GM12872 (cell line): Measurements from ENCODE around the gene MED27.

Experiments
- CTCF ChIP-seq: IDR thresholded peaks from 3 replicates; pipeline ENCODE4 v1.5.1; 2011; ENCODE audit warnings: low read depth, mild to moderate bottlenecking, low read length, moderate library complexity; ENCODE audit not compliant: insufficient read depth

The MED27 gene

DNA sequence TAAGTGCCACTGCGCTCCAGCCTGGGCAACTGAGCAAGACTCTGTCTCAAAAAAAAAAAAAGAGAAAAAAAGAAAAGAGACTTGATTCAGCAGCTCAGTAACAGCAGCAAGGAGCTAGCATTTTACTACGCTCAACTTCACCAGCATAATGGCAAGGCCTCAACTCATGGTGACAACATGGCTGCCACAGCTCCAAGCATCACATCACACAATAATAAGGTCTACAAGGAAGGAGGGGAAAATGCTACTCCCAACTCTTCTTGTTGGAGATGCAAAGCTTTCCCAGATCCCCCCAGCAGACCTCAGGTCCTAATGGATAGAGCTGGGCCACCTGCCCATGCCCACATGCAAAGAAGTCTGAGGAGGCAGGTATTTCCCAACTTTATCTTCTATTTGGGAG lies 253.6 kb downstream of the MED27 start:
- no peak for TF ChIP-seq CTCF

DNA sequence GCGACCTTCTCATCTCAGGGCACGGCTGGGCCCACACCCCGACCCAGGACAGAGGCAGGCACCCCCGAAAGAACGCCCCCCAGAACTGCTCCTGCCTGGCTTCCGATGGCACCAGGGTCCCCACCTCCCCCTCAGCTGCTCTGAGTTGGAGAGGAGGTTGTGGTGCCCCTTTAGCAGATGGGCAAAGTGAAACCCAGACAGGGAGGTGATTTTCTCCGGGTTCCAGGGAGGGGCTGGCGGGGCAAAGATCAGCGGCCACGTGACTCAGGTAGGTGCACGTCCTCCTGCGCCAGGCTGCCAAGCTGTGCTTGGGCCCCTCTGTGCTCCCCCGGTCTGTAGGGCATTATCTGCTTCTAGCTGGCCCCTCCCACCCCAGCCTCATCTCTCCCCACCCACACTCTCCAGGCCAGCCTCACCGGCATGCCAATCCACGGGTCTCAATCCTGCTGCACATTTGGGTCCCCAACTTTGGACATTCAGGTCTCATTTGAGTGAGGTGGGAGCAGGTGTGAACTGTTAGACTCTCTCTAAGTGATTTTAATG lies 254.6 kb downstream of the MED27 start:
- TF ChIP-seq CTCF = no peak

DNA sequence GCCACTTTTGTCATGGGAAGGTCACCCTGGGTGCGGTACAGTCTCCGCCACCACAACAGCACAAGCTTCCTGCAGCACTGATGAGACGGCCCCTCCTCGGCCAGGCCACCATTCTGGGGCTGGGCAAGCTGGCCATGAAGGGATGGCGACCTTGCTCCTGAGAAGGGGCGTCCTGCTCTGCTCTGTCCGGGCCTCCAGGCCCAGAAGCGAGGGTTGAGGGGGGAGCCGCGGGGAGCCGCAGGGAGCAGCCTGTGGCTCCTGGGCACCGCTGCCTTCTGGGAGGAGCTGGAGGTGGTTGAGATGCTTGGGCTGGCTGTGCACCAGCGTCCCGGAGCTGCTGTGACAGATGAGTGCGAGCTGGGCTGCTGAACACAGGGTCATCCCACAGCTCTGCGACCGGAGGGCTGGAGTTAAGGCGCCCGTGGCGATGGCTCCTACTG lies 255.5 kb downstream of the MED27 start:
- no peak for TF ChIP-seq CTCF

DNA sequence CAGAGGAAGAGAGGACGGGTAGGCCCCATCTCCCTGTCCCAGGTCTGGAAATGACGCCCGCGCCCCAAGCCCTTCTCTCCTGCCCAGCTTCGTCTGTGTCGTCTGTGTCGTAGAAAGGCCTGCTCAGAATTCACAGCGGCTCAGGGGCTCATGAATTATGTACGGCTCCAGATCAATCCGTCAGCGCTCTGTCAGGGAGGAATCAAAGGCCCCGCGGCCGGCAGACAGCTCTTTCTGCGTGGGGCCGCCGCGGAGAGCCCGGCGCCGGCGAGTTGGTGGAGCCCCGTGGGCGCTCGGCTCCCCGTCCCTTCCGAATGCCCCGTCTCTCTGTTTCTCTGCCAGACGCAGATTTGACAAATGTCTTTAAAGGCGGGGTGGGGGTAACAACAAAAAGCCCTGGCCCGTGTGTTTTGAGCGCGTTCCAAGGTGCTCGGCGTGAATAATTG lies 255.9 kb downstream of the MED27 start:
- TF ChIP-seq CTCF = no peak

GRCh38 chr9:131818089-131818488 lies 261.6 kb downstream of the MED27 start:
- no peak for TF ChIP-seq CTCF

DNA sequence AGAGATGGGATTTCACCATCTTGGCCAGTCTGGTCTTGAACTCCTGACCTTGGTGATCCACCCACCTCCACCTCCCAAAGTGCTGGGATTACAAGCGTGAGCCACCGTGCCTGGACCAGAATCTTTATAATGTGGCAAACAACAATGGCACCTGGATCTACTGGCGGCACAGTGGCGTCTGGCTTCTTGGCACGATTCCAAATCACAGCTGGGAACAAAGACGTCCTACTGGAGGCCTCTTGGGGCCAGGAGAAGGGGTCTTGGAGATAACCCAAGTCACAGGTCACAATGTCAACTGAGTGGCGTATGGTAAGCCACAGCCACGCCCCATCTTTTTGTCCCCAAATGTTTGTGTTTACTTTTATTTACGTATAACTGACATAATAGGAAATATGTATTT lies 262.0 kb downstream of the MED27 start:
- no peak for TF ChIP-seq CTCF

- TF ChIP-seq CTCF = no peak
Observed at GRCh38 chr9:131817073-131817472, 262.6 kb downstream of the MED27 start.
